Measurements from ENCODE around the gene PCYT2.

The PCYT2 gene

DNA sequence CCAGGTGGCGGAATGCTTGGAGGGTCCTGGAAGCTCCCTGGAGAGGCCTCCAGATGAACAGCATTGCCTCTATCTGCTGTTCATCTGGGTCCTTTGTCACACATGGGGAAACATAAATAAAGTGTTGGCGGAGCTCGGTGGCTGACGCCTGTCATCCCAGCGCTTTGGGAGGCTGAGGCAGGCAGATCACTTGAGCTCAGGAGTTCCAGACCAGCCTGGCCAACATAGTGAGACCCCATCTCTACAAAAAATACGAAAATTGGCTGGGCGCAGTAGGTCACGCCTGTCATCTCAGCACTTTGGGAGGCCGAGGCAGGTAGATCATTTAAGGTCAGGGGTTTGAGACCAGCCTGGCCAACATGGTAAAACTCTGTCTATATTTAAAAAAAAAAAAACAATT is 33.7 kb upstream of the PCYT2 start:
- no peak for DNase-seq (ENCODE audit: low read depth, low spot score)

DNA sequence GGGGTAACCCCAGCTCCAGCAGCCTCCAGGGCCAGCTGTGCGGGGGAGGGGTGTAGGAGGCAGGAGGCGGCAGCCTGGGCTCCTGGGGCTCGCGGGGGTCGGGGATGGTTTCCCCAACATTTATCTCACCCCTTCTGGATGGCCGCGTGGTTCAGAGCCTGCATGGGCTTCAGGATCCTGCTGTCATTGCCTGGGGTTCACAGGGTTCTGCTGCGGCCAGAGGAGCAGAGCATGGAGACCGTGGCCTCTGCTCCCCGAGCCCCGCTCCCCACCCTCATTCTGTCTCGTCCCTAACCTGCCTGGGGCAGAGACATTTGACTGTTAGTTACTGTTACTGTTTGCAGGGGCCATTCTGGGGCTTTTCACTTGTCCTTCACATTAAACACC is 31.0 kb upstream of the PCYT2 start:
- no peak for DNase-seq (ENCODE audit: low read depth, low spot score)

DNA sequence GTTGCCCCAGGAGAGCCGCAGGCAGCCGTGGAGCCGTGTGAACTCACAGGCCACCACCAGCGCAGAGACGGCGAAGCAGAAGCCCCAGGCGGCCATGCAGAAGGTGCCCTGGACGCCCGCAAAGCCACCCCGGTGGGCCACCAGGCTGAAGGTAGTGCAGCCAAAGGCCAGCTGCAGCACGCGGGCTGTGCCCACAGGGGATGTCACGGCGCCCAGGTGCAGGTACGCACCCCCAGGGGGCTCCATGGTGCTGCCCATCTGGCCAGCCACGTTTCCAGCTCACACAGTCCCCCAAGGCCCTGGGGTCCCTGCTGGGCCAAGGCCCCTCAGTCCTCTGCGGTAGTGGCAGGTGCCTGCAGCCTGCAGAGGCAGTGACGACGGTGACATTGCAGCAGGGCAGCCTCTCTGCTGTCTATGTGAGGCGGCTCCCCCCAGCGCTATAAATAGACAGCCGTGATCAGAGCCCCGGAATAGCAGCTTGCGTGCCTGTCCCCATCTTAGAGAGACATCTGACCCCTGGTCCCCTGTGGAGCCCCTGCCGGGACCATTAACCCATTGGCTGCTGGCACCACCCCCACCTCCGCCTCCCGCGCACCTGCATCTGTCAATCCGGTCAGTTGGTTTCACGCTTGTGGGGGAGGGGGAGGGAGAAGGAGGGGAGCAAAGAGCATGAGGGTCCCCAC is 30.4 kb upstream of the PCYT2 start:
- no peak for DNase-seq (ENCODE audit: low read depth, low spot score)

DNA sequence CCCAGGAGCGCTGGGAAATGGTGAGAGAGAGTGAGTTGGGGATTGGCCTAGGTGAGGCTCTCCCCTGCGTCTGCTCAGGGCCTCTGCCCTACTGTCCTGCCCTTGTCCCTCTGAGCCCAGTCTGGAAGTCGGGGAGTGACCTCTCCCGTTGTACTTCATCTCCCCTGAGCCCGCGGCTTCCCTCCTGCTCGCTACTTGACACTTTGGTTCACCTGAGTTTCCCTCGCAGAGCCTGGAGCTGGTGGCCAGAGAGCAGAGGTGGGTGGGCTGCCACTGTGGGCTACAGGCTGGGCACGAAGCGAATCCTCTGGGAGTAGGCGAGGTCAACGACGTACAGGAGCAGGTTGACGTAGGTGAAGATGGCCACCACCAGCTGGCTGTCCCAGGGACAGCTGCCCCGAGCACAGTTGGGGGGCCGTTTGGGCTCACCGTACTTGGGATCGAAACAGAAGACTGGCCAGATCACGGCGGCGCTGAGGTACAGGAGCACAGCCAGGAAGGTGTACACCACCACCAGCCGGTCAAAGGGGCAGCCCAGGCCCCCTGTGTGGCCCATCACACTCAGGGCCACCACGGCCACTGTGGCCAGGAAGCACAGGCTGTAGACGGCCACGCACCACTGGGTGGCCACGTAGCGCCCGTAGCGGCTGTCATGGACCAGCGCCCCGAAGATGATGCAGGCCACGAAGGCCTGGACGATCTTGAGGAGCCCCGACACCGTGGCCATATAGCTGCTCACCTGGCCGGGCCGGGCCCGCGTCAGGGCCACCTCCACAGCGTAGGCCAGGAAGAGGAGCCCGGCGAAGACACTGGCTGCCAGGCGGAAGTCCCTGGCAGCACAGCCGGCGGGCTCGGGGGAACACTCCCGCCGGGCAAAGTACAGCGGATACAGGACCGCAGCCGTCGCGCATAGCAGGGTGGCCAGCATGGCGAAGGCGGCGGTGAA is 29.6 kb upstream of the PCYT2 start:
- no peak for DNase-seq (ENCODE audit: low read depth, low spot score)

DNA sequence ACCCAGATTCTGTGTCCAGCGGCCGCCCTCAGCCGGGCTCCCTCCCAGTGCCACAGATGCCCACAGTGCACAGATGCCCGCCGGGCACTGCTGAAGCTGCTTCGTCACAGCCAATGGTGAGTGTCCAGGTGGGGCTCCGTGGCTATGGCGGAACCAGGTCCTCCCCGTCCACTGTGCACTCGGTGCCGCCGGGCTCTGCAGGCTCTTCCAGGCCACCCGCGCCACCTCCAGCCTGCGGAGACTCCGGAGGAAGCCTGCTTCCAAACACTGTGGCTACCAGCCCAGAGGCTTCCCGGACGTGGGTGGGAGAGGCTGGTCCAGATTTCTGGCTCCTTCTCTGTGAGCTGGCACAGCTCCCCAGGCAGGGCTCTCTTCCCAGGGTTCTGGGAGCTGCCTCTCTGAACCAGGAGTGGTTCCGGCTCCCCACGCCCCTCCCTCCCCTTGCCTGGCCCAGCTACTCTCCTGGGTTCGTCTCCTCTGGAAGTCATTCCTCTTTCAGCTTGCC is 28.7 kb upstream of the PCYT2 start:
- no peak for DNase-seq (ENCODE audit: low read depth, low spot score)

DNA sequence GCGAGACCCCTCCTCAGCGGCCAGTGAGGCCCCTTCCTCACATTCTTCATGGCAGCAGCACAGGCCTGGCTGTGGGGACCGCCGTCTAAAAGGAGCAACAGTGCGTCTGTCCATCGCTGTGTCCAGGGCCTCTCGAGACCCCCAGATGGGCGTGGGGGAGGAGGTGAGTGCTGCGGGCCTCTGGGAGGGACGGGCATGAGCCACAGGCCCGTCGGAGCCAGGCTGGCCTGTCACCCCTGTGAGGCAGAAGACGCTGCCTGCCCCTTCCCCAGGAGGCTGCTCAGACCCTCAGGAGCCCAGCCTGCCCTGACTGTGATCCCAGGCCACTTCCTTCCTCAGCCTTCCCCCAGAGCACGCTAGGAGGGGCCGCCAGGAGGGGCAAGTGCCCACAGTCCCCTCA is 28.0 kb upstream of the PCYT2 start:
- DNase-seq (ENCODE audit: low read depth, low spot score) = no peak

DNA sequence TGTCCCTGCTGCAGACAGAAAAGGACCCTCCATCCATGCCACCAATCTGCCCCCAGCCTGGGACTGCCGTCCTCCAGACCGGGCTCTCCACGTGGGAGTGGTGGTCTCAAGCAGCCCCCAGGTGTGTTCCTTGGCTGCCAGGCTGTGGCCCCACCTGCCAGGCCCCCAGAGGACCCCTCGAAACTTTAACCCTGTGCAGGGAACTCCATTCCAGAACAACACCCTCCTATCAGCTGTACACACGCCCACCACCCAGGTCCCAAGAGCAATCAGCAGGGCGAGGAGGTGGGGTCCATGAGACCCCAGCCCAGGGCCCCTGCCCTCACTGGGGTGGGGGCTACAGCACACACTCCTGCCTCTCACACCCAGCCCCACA is 24.5 kb upstream of the PCYT2 start:
- no peak for DNase-seq (ENCODE audit: low read depth, low spot score)

DNA sequence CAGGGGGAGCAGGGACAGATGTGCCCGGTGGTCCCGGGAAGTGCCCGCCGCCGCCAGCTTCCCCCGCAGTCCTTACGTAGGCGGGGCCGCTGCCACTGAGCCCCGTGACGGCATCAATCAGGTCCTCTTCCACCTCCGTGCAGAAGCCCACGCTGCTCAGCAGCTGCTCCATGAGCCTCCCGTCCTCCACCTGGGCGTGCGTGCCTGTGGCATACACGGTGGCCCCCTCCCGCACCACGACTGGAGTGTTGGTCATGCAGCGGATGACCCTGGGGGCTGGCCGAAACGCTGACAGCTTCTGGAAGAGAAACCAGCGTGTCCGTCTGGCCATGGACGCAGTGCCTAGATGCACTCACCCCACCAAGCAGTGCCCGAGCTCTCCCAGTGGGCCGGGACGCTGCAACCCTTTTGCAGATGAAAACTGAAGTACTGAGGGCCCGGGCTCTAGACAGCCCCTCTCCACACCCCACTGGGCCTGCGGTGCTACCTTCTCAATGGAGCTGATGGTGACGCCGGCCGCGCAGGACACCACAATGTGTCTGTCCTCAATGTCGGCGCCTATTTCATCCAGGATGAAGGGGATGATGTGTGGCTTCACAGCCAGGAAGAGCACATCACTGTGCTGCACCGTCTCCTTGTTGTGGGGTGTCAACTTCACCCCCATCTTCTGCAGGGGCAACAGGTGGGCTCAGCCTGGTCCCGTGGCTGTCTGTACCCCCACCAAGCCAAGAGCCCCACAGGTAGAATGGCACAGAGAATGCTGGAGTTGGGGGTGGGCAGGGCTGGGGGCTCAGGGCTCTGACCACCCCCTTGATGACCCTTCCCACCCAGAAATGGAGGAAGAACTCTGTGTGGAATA is 23.9 kb upstream of the PCYT2 start:
- no peak for DNase-seq (ENCODE audit: low read depth, low spot score)

DNA sequence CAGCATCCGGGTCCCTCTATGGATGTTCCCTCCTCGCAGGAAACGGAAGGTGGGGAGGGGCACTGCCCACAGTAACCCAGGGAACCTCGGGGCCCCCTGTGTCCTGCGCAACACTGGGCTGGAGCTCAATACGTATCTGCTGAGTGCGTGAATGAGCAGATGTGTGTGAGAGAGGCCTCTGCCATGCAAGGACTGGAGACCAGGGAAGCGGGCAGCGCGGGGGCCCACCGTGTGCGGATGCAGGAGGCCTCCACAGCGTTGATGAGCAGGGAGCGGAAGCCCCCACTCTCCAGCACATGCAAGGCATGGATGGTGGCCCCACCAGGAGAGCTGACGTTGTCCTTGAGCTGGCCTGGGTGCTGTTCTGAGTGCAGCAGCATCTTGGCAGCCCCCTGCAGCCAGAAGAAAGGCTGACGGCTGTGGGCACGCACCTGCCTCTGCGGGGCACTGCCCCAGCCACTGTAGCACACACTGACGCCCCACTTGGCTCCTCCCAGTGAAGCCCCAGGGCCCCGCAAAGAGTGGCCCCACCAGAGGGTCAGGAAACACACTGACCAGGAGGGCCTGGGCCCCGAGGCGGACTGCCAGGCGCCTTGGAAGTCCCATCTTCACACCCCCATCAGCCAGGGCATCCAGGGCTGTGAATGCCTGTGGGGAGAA is 23.0 kb upstream of the PCYT2 start:
- DNase-seq (ENCODE audit: low read depth, low spot score) = no peak

DNA sequence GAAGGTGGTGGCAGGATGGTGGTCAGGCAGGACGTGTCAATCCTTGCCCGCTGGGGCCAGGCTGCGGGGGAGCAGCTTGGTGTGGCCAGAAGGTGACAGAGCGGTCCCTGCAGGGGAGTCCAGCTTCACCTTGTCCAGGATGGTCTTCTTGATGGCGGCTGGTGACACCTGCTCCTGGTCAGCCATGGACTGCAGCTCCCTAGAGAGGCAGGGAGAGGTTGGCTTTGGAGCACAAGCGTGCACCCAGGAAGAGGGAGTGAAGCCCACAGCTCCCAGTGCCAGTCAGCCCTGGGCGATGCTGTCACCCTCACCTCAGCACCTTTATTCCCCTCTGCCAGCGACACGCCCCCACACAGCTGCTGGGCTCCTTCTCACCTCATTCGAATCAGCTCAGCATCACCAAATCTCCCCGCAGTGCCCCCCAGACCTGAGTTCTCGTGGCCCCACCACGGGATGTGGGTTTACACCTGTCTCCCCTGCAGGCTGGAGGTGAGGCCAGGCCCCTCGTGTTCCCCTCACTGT is 22.0 kb upstream of the PCYT2 start:
- no peak for DNase-seq (ENCODE audit: low read depth, low spot score)

DNA sequence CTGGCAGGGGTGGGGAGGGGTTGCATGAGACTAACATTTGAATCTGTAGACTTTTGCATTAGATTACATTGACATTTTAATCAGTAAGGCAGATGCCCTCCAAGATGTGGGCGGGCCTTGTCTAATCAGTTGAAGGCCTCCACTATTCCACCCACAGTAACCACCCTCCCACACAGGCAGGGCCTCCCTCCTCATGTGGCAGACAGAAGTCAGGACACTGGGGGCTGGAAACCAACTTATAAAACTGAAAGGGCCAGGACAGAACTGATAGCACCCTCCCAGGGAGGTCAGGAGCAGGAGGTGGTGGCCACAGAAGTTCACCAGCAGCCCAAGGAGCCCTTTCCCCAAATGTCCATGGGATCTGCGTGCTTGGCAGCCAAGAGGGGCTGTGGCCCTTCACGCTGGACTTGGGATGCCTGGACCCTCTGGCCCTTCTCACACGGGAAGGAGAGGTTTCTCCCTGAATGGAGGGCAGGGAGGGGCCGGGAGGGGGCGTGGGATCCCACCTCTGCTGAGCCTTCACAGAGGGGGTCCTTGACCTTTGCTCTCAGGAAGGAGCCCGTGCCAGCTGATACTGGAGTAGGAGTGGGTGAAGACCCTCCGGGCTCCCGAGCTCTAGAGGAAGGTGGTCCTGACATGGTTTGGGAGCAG is 21.3 kb upstream of the PCYT2 start:
- no peak for DNase-seq (ENCODE audit: low read depth, low spot score)

DNA sequence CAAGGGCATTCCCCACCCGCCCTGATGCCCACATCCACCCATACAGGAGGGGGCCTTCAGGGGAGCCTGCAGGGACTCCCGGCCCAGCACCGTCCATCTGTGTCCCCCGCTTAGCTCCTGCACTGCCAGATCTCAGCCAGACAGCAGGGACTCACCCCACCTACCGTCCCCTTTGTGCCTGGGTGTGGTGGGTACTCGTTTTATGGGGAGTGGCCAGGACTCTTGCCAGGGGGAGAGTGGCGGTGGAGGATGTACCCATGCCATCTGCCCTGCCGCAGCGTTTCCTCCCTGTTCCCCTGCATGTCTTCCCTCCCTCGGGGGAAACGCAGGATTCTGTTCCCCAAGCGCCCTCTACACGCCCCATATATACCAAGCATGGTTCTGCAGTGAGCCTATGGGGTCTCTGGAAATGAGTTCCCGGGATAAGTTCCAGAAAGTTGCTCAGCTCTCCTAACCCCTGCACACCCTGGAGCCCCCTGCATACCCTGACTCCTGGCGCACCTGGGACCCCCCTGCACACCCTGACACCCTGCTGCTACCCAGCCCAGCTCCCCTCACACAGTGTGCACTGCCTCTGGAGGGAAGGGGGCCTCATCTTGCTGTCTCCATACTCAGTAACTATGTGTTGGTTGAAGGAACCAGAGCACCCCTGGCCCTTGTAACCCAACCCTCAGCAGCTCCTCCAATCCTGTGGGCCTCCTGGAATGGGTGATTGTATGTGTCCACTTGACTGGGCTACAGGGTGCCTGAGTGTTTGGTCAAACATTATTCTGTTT is 20.5 kb upstream of the PCYT2 start:
- DNase-seq (ENCODE audit: low read depth, low spot score) = no peak

DNA sequence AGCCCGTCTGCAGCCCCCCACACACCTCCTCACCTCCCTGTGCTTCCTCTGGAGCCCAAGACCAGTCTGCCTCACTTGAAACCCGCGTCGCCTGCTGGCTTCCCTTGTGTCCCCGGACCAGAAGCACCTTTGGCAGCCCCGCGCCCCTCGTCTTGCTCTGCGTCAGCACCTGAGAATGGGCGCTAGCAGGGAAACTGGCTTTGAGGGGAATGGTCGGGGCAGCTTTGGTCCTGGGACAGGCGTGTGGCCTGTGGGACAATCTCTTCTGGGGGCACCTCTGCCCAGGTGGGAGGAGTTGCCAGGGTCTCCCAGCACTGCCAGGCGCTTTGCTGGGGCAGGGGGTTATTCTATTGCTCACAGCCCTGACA is 20.0 kb upstream of the PCYT2 start:
- no peak for DNase-seq (ENCODE audit: low read depth, low spot score)

DNA sequence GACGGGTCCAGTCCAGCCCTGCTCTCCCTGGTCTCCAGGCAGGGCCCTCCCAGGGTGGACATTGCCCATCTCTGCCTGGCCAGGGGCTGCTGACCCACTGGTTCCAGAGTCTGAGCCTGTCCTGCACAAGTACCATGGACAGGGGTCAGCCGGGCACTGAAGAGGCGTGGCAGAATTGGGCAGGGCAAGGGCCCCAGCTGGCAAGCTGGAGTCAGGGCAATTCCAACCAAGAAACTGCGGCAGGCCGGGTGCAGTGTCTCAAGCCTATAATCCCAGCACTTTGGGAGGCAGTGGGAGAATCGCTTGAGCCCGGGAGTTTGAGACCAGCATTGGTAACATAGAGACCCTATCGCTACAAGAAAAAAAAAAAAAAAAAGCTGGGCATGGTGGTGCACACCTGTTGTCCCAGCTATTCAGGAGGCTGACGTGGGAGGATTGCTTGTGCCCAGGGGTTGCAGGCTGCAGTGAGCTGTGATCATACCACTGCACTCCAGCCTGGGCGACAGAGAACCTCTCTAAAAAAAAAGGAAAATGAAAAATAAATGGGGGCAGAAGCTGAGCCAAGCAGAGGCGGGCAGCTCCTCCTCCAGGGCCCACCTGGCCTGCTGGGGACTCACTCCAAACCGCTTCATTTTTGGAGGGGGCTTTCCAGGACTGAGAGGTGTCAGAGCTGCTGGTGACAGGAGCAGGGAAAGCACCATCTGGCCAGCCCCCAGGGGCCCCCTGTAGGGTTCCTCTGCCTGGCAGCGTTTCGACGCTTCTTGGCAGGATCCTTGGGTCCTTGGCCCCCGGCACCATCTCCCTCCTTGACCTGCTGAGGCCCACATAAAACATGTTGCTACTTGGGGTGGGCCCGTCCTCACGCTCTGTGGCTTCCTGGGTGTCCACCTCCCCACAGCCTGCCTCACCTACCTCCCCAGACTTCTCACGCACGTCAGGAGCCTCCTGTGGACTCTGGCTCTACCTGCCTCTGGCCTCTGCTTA is 19.2 kb upstream of the PCYT2 start:
- no peak for DNase-seq (ENCODE audit: low read depth, low spot score)

DNA sequence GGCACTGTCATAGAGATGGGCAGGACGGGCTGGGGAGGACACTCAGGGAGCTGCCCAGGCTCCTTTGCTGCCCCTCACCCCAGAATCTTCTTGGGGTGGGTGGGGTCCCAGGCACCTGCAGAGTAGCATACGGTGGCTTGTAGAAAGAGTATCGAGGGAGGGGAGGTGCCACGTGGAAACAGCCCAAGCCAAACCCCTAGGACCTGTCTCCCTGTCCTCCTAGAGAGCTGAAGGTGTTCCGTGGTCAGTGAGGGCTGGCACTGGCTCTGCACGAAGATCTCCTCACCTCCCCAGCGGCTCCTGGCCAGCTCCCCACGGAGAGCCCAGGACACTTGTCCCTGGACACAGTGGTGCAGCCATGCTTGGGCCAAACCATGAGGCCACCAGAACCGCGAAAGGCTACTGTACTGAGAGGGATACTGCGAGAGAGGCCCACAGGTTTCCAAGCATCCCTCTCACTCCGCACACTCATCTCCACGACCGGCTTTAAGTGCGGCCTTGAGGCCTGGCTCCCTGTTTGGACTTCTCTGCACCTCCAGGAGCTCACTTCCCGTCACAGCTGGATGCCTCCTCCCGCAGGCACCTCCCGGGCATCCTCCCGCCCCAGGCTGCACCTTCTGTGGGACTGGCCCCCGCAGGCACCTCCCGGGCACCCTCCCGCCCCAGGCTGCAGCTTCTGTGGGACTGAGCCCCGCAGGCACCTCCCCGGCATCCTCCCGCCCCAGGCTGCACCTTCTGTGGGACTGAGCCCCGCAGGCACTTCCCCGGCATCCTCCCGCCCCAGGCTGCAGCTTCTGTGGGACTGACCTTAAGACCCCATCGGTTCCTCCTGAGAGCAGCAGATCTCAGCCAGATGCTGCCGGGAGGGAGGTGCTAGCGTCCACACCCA is 18.3 kb upstream of the PCYT2 start:
- DNase-seq (ENCODE audit: low read depth, low spot score) = no peak

DNA sequence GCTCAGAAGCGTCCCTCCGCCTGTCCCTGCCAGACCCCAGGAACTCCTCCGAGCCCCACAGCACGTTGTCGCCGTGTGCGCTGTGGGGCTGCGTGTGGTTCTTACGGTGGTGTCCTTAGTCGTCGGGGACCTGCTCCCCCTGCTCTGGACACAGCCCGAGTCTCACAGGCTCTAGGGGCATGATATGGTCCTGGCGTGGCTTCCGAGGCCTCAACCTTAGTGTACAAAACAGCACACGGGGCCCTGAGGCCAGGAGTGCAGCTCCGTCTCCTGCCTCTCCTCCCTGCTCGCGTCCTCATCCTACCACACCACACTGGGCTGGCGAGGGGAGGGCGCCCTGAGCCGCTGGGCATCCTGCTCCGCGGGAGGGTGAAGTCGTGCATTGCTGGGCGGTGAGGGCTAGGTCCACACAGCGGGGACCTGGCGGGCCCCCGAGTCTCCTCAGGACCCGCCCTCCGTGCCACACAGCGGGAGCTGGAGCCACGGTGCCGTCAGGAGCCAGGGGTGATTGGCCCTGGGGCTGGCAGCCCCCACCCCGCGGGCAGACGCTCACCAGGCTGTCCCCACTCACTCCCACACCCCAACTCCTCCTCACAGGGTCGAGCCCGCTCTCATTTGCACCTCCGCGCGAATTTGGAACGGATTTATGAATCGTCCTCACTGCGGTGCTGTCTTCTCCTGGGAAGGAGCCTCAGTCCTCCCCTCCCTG is 17.5 kb upstream of the PCYT2 start:
- no peak for DNase-seq (ENCODE audit: low read depth, low spot score)

Data from smooth muscle cell of the brain vasculature (primary cell).